HG02763 (cell line): ENCODE measurements around the gene OPALIN.
"Not testable (repeated sequence)": the region's sequence is repeated elsewhere in the genome, so short reads cannot be mapped to it uniquely, and the experiment has no call there.

Source experiments
- ATAC-seq: cut with Tn5 transposase; IDR thresholded peaks from one replicate; pipeline ENCODE4 v1.9.1; 2021; ENCODE audit warnings: mild to moderate bottlenecking, moderate library complexity; ENCODE audit not compliant: unreplicated experiment

Gene OPALIN

DNA sequence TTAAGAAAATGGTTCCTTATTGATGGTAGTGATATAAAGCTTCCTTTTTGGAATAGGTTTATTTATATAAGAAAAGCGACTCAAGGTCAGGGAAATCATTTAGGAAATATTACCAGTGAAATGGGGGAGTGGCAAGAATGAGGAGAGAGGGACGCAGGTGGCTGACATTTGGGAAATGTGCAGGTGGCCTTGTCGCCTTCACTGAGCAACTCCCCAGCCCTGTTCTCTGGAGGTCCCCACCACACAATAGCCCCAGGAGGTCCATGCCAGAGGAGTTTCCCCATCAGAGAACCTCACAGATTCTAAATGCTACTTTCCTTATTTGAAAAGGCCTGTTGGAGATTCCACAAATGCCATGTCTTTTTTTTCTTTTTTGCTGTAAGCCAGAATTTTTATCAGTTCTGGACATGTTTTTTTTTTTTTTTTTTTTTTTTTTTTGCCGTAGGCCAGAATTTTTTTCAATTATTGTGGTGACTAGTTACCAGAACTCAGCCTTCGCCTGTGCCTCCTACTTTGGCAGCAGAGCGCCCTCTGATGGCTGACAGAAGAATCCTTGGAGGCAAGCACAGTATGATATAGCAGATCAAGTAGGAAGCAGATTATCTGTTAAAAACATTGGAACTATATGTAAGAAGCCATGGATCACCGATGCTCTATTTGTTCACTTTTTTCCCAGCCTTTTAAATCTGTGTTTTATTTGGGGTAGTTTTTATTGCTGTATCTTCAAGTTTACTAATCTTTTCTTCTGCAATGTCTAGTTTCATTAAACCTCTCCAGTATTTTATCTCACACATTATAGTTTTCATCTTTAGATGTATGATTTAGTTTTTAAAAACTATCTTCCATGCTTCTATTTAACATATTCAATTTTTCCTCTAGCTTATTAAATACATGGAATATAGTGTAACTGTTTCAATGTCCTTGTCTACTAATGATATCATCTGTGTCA lies 18.6 kb downstream of the OPALIN start:
- ATAC-seq = no peak

DNA sequence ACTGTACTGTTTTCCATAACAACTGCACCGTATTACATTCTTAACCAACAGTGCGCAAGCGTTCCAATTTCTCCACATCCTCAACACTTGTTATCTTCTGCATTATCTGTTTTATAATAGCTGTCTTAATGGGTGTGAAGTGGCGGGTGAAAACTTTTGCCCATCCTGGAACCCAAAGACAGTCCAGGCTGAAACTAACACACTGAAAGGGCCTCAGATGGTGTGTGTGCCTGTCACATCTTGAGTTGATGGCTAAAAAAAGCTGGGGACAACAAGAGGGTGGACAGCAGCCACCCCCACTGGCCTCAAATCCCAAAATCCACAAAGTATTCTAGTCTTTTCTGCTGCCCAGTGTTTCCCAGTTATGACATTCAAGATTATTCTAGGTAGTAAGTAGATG lies 19.4 kb downstream of the OPALIN start:
- no peak for ATAC-seq

DNA sequence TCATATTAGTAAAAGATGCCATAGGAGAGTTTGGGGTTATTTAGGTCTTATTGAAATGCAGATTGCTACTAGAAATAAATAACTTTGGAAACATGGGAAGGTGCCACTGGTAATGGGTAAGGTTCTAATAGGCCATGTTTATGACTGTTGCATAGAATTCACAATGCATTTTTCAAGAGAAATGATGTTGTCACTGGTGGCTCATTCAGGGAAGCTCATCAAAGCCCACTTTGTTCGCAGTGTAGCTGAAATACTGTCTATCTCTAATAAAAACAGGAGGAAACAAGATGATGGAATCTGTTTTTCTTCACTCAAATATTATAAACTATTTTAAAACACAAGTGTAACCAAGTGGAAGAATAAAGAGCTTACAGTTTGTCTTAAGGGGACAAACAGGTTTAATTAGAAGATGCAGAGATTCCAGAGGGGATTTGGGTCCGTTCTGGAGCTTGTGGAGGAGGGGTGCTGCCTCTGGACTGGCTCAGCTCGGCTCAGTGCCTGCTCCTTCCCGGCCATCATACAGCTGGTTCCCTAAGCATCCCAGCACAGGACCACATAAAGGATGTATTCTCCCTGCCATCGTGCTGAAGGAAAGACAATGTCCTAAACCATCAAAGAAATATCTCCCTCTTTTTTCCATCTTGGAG lies 20.4 kb downstream of the OPALIN start:
- no peak for ATAC-seq

DNA sequence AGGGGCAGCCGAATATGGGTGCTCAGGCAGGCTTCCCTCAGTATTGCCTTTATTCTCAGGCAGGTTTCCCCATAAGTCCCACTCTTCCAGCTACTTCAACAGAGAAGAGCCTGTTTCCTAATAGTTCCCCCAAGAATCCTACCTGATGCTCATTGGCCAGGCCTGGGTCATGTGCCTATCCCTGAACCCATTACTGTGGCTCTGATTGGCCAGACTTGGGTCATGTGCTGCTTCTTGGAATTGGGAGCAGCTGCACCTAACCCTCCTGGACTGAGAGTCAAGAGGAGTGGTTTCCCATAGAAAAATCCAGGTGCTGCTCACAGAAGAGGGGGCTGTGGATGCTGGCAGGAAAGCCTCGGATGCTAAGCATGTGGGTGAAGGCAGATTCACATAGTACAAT lies 21.7 kb downstream of the OPALIN start:
- ATAC-seq = no peak

DNA sequence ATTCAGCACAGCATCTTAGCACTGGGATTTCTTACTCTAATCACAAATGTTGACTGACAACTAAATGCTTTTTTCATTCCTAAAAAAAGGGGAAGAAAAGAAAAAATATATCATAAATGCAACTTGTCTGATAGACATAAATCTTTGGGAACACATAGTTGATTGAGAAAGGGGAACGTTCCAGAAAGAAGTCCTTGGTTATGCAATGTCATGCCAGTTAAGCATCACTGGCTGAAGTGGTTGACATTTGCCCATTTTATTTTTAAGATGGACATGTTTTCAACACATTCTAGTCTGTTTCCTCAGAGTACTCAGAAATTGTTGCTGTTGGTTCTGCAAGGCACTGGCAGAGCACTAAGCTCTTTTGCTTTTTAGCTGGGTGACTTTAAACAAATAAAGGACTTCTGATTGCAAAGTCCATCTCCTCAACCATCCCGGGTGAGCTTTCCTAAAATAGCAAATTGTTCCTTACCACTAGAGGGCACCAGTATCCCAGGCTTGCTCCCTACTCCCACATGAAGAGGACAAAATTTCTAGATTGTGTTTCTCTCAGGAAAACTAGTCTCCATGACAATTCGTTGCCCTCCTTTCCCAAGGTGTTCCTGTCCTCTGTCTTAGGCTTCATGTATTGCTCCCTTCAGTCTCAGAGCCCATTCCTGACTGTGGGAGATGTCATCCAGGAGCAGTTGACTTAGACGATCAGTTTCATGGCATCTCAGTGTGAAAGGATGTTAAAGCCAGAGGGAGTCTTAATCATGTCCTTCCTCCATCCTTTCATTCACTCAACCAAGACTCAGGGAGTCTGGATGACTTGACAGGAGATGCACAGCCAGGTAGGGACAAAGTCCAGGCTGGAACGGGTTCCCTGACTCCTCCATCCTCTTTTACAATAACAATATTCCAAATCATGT lies 23.9 kb downstream of the OPALIN start:
- no peak for ATAC-seq

DNA sequence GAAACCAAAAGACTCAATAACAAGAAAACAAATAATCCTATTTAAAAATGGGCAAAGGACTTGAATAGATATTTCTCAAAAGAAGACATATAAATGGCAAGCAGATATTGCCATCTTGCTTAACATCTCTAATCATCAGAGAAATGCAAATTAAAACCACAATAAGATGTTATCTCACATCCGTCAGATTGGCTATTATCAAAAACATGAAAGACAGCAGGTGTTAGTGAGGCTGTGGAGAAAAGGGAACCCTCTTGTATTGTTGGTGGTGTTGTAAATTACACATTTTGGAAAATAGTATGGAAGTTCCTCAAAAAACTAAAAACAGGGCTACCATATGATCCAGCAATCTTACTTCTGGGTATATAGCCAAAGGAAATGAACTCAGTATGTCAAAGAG lies 25.7 kb downstream of the OPALIN start:
- ATAC-seq = no peak

DNA sequence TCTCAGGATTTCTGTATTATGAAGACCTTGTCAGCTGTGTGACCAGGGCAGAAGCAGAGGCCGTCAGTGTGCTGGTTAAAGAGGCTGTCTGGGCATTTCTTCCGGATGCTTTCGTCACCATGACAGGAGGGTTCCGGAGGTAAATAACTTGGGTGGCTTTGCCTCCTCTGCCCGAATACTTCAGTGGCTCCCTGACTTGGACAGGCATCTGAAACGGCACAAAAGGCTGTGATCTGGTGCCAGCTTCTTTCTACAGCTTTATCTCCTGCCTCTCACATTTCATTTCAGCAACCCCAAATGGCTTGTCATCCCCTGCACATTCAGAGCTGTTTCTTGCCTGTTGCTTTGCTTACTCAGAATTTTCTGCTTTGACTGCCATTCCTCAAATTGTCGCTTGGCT lies 31.3 kb downstream of the OPALIN start:
- ATAC-seq = no peak

DNA sequence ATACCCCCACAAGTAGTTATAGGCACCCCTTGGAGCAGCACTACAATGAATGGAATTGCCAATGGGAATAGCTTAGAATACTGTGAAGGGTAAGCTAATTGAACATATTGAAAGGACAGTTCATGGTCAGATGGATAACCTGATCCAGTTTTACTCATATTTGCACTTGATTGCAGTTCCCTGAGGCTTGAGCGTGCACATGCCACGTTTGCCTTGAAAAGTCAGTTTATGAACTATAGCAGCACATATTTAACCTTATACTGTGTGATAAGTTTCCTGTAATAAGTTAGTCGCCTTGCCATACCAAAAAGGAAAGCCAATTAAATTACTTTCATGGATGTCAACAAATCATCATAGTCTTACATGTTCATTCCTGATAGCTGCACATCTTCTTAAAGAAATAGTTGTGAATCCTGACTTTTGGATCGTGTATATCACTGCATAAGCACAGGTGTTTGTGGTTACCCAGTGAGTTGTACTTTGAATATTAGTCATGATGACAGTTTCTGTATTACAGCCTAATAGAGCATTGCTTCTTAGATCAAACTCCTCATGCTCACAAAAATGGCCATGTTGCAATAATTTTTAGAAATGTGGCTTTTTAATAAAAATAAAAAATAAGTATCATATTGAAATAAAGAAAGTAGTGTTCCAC lies 33.0 kb downstream of the OPALIN start:
- ATAC-seq = peak; percentile 77

DNA sequence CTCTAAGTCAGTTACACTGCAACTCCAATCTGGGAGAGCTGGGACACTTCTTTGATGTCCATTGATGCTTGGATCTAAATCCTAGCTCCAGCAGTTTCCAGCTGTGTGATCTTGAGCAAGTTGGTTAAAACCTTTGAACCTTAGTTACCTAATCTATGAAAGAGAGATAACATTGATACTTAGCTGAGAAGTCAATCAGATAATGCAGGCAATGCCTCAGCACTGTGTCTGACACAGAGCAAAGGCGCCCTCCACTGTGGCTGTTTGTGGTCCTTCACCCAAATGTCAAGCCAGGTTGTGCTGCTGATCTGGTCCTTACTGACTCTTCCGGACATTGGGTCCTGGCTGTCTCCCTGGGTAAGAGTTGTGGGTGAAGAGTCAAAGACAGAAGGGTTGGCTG lies 34.4 kb downstream of the OPALIN start:
- no peak for ATAC-seq

DNA sequence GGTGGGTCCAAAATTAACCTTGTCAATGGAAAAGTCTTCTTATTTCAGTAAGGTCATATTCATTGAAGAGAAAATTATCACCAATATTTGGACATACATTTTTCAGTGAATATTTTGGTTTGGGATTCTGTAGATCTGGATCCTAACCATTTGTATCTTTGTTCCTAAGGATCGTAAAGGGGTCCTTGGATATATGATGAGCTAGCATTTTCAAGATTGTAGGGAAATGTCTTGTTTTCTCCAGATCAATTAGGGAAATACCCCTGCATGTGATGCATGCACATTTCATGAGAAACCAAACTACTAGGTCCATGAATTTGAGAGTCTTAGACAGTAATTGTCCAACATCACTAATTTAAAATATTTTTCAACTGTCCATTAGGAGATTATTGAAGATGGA lies 36.5 kb downstream of the OPALIN start:
- ATAC-seq = no peak

DNA sequence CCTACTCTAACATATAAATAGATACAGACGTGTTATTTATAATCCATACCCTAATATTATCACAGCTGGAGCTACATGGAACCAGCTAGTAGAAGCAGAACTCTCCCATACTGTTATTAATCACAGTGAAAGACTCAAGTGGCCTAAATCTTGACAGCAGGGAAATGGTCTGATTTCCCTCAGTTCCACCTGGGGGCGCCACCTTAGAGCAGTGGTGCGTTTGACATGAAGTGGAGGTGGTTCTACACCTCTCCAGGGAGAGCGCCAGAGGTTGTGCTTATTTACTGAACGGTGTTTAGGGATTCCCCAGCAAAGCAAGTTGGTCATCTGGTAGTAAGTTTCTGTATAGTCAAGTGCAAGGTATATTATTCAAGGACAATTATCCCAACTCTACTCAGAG lies 37.0 kb downstream of the OPALIN start:
- no peak for ATAC-seq

DNA sequence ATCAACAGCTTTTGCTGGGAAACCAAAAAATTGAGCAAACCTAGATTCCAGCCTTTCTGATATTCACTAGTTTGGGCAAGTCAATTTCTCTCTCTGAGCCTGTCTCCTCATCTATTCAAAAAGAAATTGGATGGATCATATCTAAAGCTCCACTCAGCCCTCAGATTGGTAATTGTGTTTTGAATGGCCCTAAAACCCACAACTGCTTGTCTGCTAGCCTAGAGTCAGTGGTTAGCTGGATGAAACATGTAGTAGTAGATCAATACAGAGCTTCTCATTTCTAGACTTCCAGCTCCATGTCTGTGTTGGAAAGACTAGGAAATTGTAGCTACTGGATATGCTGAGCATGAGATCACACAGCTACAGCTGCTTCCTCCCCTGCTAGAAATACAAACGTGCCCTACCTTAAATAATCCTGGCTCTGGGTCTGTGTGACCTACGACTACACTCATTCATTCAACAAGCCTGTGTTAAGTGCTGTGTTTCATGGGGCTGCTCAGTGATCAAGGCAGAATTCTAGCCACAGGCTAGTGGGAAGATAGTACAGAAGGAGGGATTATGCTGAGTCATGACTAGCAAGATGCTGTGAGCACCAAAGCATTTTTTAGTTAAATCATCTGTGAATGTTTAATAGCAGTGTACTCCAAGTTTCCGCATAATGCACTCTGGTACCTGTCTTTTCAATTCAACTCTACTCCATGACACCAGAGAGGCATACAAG lies 38.9 kb downstream of the OPALIN start:
- ATAC-seq = no peak

DNA sequence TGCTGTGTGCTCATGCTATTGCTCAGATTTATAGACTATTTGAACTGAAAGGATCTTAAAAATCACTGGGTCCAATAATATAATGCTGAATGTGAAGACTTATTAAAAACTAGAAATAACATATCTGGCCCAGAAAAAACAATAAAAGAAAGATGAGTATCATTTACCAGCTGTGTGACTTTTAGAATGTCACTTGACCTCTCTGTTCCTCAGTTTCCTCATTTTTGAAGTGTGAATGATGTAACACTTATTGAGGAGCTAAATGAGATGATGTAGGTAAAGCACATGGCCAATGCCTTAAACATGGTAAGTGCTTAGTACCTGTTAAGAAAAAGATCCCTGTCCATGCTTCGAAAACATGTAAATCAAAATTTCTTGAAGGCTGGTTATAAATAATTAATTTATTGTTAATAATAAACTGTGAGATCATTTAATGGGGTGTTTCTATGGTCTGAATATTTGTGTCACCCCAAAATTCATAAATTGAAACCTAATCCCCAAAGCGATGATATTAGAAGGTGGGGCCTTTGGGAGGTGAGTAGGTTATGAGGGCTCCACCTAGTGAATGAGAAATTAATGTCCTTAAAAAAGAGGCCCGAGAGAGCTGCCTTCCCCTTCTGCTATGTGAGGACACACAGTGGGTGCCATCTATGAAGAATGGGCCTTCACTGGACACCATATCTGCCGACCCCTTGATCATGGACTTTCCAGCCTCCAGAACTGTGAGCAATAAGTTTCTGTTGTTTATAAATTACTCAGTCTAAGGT lies 41.6 kb downstream of the OPALIN start:
- ATAC-seq = no peak

DNA sequence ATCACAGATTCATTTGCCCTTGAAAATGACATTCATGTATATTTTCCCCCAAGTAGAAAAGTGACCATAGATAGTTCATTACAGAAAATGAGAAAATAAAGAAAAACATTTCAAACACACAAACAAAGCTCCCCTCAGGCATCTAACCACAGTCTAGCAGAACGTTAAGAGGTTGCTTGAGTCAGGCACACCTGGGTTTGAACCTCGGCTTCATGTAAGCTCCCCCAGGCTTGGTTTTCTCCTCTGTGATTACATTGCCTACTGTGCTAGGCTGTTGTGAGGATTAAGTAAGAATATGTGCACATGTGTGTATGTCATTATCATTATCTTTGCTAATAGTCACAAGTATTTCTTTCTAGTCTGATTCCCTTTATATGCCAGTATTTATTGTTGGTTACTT lies 45.5 kb downstream of the OPALIN start:
- ATAC-seq = no peak

DNA sequence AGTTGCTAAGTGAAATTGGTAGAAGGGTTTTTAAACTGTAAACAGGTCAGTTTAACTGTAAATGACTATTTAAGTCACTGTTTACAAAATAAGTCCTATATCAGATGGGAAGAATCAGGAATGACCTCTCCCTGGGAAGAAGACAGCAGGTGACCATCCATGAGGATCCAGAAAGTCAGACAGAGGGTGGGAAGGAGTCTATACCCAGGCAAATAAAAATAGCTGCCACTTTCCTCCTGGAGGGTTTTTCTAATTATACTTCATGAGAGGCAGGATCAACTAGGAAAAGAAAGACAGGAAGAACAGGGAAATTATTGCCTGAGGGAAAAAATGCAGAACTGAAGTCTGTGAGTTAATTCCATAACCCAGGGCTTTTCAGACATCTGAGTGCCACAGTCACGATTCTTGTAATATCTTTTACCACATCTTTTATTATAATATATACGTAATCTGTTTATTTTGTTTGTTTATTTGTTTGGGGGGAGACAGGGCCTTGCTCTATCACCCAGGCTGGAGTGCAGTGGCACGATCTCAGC lies 47.6 kb downstream of the OPALIN start:
- ATAC-seq = no peak

DNA sequence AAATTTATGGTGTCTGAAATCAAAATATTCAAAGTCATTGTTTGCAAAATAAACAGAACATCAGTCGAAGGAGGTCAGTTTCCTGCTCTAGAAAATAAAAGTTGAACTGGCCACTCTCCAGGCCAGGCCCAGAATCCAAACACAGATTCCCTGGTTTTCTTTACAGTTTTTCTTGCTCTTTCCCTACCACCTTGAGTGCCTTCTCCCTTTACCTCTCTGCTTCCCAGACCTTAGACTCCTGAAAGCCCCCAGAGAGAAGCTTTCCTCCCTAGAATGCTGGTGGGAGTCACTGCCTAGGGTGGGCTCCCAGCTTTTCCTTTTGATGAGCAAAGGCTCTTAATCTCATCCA lies 48.5 kb downstream of the OPALIN start:
- ATAC-seq = no peak

DNA sequence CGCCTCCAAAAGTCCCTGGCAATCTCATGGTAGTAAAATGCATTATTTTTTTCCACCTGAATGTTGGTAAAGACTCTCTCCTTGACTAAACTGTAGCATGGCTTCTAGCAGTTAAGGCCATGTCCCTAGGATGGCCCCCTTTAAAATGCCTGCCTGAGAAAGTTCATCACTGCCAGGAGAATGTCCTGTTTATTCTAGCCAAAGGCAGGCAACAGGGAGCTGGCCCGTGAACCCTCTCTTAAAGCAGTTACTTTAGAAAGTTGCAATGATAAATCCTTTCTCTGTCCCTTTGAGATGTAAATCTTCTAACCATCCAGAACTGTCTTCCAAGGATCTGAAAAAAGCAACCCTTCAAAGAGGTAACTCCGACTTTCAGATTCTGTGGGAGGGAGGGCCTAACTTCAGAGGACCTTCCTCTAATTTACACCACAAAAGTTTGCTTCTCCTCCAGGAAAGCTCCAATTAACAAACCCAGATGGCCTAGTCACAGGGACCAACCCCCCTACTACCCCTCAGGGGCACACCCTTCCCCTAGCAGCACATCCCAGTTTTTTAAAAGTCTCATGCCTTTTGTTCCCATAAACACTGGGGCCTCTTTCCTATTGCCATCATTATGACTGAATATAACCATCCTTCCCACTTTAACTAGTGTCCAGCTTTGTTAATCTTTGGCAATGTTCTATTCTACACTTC lies 49.0 kb downstream of the OPALIN start:
- no peak for ATAC-seq

DNA sequence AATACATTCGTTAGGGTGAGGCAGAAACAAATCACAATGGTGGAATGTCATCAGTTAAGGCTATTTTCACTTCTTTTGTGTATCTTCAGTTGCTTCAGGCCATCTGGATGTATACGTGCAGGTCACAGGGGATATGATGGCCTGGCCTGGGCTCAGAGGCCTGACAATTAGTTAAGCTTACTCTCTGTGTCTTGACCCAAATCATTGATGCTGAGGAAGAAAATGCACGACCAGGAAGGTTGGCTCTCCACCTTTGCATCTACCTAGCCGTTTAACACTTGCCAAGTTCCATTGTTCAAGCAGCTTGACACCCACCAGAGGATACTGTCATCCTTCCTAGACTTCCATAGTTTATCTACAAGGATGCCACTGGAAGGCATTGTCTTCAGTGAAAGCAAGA lies 49.9 kb downstream of the OPALIN start:
- not testable (repeated sequence) for ATAC-seq

DNA sequence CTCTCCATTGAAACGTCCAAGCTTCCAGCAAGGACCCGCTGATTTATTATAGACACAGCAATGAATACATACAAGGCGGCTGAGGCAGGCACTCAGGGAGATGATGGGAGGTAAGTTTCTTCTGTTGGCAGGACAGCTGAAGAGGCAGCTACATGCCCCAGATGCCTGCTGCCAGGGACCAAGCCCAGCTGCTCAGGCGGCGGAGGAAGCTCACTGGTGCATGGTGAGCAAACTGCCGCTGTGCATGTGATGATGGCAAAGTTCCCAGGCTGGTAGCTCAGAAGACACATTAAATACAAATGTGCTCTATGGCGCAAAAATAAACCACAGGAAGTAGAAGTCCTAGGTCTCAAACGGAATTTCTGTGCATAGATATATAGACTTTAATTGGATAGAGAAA lies 52.3 kb downstream of the OPALIN start:
- ATAC-seq = no peak
